ENCODE results near the gene CHST13. TPM values are rescaled to one million over a fixed set of nuclear protein-coding genes. Genes with fewer than 3 reads are reported as not detected.
"Not testable (repeated sequence)": the region's sequence is repeated elsewhere in the genome, so short reads cannot be mapped to it uniquely, and the experiment has no call there.

The CHST13 gene
- total RNA-seq, 3 donors from 2014 or later: not detected

- H3K4me1 Mint-ChIP-seq (ENCODE audit: low read depth): no peaks in the 10 kb centered on the region
- no peak overlapping the region for H3K4me3 Mint-ChIP-seq
- H3K27me3 Mint-ChIP-seq (ENCODE audit: low read depth): peaks cover 15% of the 10 kb centered on the region
- no peak for ATAC-seq
- DNase-seq: no peak
- no peaks in the 10 kb centered on the region for H3K9me3 Mint-ChIP-seq
- H3K36me3 Mint-ChIP-seq (ENCODE audit: insufficient read depth): no peaks in the 10 kb centered on the region
Measured at GRCh38 chr3:126569390-126569975, 45.5 kb downstream of the CHST13 start.

- H3K4me1 Mint-ChIP-seq (ENCODE audit: low read depth): no peaks in the 10 kb centered on the region
- no peak for ATAC-seq
- no peak for DNase-seq
- no peak overlapping the region for H3K4me3 Mint-ChIP-seq
- no peaks in the 10 kb centered on the region for H3K36me3 Mint-ChIP-seq (ENCODE audit: insufficient read depth)
- H3K9me3 Mint-ChIP-seq: no peaks in the 10 kb centered on the region
- H3K27me3 Mint-ChIP-seq (ENCODE audit: low read depth): peaks cover 15% of the 10 kb centered on the region
Measured at GRCh38 chr3:126570103-126570541, 46.2 kb downstream of the CHST13 start.

- Mint-ChIP-seq H3K9me3 (no peaks in the 10 kb centered on the region), H3K4me3 (no peak overlapping the region), H3K4me1 (ENCODE audit: low read depth) (no peaks in the 10 kb centered on the region), H3K27me3 (ENCODE audit: low read depth) (peaks cover 15% of the 10 kb centered on the region), H3K36me3 (ENCODE audit: insufficient read depth) (no peaks in the 10 kb centered on the region)
- DNase-seq (no peak), ATAC-seq (no peak)
Measured at GRCh38 chr3:126571078-126571477, 47.1 kb downstream of the CHST13 start.

GRCh38 chr3:126573492-126574117 lies 49.6 kb downstream of the CHST13 start:
- no peaks in the 10 kb centered on the region for H3K4me1 Mint-ChIP-seq (ENCODE audit: low read depth)
- no peak for DNase-seq
- no peaks in the 10 kb centered on the region for H3K36me3 Mint-ChIP-seq (ENCODE audit: insufficient read depth)
- no peak for ATAC-seq
- peaks cover 11% of the 10 kb centered on the region for H3K27me3 Mint-ChIP-seq (ENCODE audit: low read depth)
- H3K4me3 Mint-ChIP-seq: no peak overlapping the region
- no peaks in the 10 kb centered on the region for H3K9me3 Mint-ChIP-seq

- Mint-ChIP-seq H3K4me1 (ENCODE audit: low read depth) (no peaks in the 10 kb centered on the region), H3K36me3 (ENCODE audit: insufficient read depth) (no peaks in the 10 kb centered on the region), H3K4me3 (no peak overlapping the region), H3K27me3 (ENCODE audit: low read depth) (peaks cover 13% of the 10 kb centered on the region), H3K9me3 (no peaks in the 10 kb centered on the region)
- DNase-seq (no peak), ATAC-seq (no peak)
Measured at GRCh38 chr3:126577261-126577660, 53.3 kb downstream of the CHST13 start.

- H3K9me3 Mint-ChIP-seq: no peaks in the 10 kb centered on the region
- no peaks in the 10 kb centered on the region for H3K4me1 Mint-ChIP-seq (ENCODE audit: low read depth)
- H3K27me3 Mint-ChIP-seq (ENCODE audit: low read depth): peaks cover 12% of the 10 kb centered on the region
- no peak for ATAC-seq
- no peak overlapping the region for H3K4me3 Mint-ChIP-seq
- no peaks in the 10 kb centered on the region for H3K36me3 Mint-ChIP-seq (ENCODE audit: insufficient read depth)
- no peak for DNase-seq
Measured at GRCh38 chr3:126578702-126579101, 54.7 kb downstream of the CHST13 start.

GRCh38 chr3:126580746-126581145 lies 56.8 kb downstream of the CHST13 start:
- Mint-ChIP-seq H3K4me3 (no peak overlapping the region), H3K4me1 (ENCODE audit: low read depth) (no peaks in the 10 kb centered on the region), H3K36me3 (ENCODE audit: insufficient read depth) (no peaks in the 10 kb centered on the region), H3K9me3 (peaks cover 5% of the 10 kb centered on the region), H3K27me3 (ENCODE audit: low read depth) (peaks cover 6% of the 10 kb centered on the region)
- no peak for ATAC-seq
- DNase-seq: no peak

- DNase-seq (no peak), ATAC-seq (no peak)
- no peaks in the 10 kb centered on the region for H3K36me3 Mint-ChIP-seq (ENCODE audit: insufficient read depth)
- no peak overlapping the region for H3K4me3 Mint-ChIP-seq
- H3K27me3 Mint-ChIP-seq (ENCODE audit: low read depth): peaks cover 6% of the 10 kb centered on the region
- H3K4me1 Mint-ChIP-seq (ENCODE audit: low read depth): no peaks in the 10 kb centered on the region
- H3K9me3 Mint-ChIP-seq: peaks cover 5% of the 10 kb centered on the region
Measured at GRCh38 chr3:126581569-126581968, 57.6 kb downstream of the CHST13 start.

- no peak for ATAC-seq
Measured at GRCh38 chr3:126582311-126582710, 58.4 kb downstream of the CHST13 start.

GRCh38 chr3:126591515-126591914 lies 67.6 kb downstream of the CHST13 start:
- H3K4me3 Mint-ChIP-seq; H3K36me3 Mint-ChIP-seq (ENCODE audit: insufficient read depth); H3K4me1 Mint-ChIP-seq (ENCODE audit: low read depth); ATAC-seq; DNase-seq; H3K27me3 Mint-ChIP-seq (ENCODE audit: low read depth): not testable (repeated sequence)
- peaks cover 20% of the 10 kb centered on the region for H3K9me3 Mint-ChIP-seq

More at GRCh38 chr3:126582311-126582710, 58.4 kb downstream of the CHST13 start:
- Mint-ChIP-seq H3K4me3 (no peak overlapping the region), H3K4me1 (ENCODE audit: low read depth) (no peaks in the 10 kb centered on the region), H3K27me3 (ENCODE audit: low read depth) (peaks cover 3% of the 10 kb centered on the region), H3K9me3 (peaks cover 5% of the 10 kb centered on the region), H3K36me3 (ENCODE audit: insufficient read depth) (no peaks in the 10 kb centered on the region)
- DNase-seq: no peak

Other genes with a start within 250 kb of the CHST13 start
- gene KLF15, start 166.7 kb upstream of the CHST13 start, total RNA-seq: under 1 TPM; 0.18 to 0.28 (median 0.22) TPM
- gene CFAP100, start 129.2 kb upstream of the CHST13 start, total RNA-seq: not detected
- gene ZXDC, start 48.3 kb upstream of the CHST13 start, total RNA-seq: 10 to 100 TPM; 24.4 to 25.6 (median 25.6) TPM
- not detected for gene UROC1, start 6.4 kb upstream of the CHST13 start, total RNA-seq
- gene C3orf22, start 34.8 kb downstream of the CHST13 start, total RNA-seq: not detected
- gene TXNRD3, start 131.0 kb downstream of the CHST13 start, total RNA-seq: 1 to 10 TPM in 2 of 3 donors, under 1 TPM in 1; 0.76 to 2.3 (median 1.4) TPM
- 10 to 100 TPM; 17.9 to 23.6 (median 21.4) TPM for gene CHCHD6, start 180.1 kb downstream of the CHST13 start, total RNA-seq